Cardiac fibroblast (primary cell): ENCODE data around the gene KLHL8.

ENCODE experiments used
- DNase-seq, 2 donors: peaks; one replicate each; pipeline versions ENCODE4 v3.0.0 to v3.0.0-alpha.2; 2010; ENCODE audit warnings: low read depth in 2 of 2
- H3K4me3 ChIP-seq, 2 donors: replicated peaks in 1 of 2; 1 replicate in 1 of 2; 2 replicates in 1 of 2; pipeline ENCODE4 v1.5.1; 2011; ENCODE audit warnings: low read depth in 2 of 2, low read length in 2 of 2, mild to moderate bottlenecking in 2 of 2, moderate library complexity in 1 of 2
- CTCF ChIP-seq: IDR thresholded peaks from one replicate; pipeline ENCODE4 v1.5.1; 2011; ENCODE audit warnings: low read depth, mild to moderate bottlenecking, low read length, inconsistent platforms

KLHL8 gene

DNA sequence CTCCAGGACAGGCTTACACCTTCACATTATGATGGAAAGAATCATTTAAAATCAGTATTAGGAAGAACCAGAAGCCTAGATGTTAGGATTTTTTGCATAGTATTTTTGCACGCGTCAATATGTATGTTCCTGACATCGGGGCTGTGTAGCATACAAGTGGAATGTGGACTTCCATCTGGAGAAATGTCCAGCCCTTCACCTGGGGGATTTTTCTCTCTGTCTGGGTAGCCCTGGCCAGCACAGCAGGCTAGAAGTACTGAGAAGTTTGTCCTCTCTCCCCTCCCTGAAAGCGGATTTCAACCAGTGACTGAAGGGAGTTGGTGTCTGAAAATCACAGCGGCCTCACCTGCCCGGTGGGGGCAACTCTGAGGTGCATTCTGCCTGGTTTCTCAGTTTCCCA is 10.4 kb upstream of the KLHL8 start:
- no peak overlapping the region for H3K4me3 ChIP-seq
- TF ChIP-seq CTCF = no peak
- DNase-seq = no peak

GRCh38 chr4:87229979-87230378 is 9.6 kb upstream of the KLHL8 start:
- DNase-seq = no peak
- no peak overlapping the region for H3K4me3 ChIP-seq
- TF ChIP-seq CTCF = no peak

GRCh38 chr4:87228262-87228860 is 7.9 kb upstream of the KLHL8 start:
- H3K4me3 ChIP-seq = no peak overlapping the region
- TF ChIP-seq CTCF = no peak
- DNase-seq = no peak

GRCh38 chr4:87227751-87228151 is 7.3 kb upstream of the KLHL8 start:
- TF ChIP-seq CTCF = no peak
- no peak for DNase-seq
- no peak overlapping the region for H3K4me3 ChIP-seq

- H3K4me3 ChIP-seq = no peak overlapping the region
Observed at GRCh38 chr4:87225936-87226335, 5.5 kb upstream of the KLHL8 start.

GRCh38 chr4:87224141-87224923 is 3.9 kb upstream of the KLHL8 start:
- no peak for TF ChIP-seq CTCF
- H3K4me3 ChIP-seq = no peak overlapping the region
- DNase-seq = no peak

More at GRCh38 chr4:87225936-87226335, 5.5 kb upstream of the KLHL8 start:
- DNase-seq = no peak
- no peak for TF ChIP-seq CTCF
